T-helper 9 cell (primary cell): ENCODE data around the gene HLX.

Experiments
- DNase-seq: peaks from one replicate; pipeline ENCODE4 v3.0.0-alpha.2; 2020

The HLX gene

GRCh38 chr1:220926146-220926545 is 46.9 kb downstream of the HLX start:
- DNase-seq, result no peak

- no peak for DNase-seq
These were observed 48.2 kb downstream of the HLX start for GRCh38 chr1:220927442-220927841.

GRCh38 chr1:220928320-220928719 is 49.1 kb downstream of the HLX start:
- DNase-seq, result no peak

- no peak for DNase-seq
These were observed 49.6 kb downstream of the HLX start for GRCh38 chr1:220928725-220929300.

- DNase-seq, result no peak
These were observed 50.1 kb downstream of the HLX start for GRCh38 chr1:220929304-220929703.
